ENCODE results near the gene CNP.

CNP gene

GRCh38 chr17:41942626-41943373, 23.8 kb upstream of the CNP start:
- no peak for DNase-seq (ENCODE audit: low spot score)

GRCh38 chr17:41943492-41943891, 23.1 kb upstream of the CNP start:
- DNase-seq (ENCODE audit: low spot score), result no peak

GRCh38 chr17:41944943-41945342, 21.7 kb upstream of the CNP start:
- no peak for DNase-seq (ENCODE audit: low spot score)

GRCh38 chr17:41948762-41949460, 17.7 kb upstream of the CNP start:
- no peak for DNase-seq (ENCODE audit: low spot score)

GRCh38 chr17:41956522-41956921, 10.1 kb upstream of the CNP start:
- no peak for DNase-seq (ENCODE audit: low spot score)

- DNase-seq (ENCODE audit: low spot score), result no peak
These were observed 9.3 kb upstream of the CNP start for GRCh38 chr17:41957031-41957868.

- DNase-seq (ENCODE audit: low spot score), result no peak
These were observed 8.6 kb upstream of the CNP start for GRCh38 chr17:41957869-41958439.

- no peak for DNase-seq (ENCODE audit: low spot score)
These were observed 7.6 kb upstream of the CNP start for GRCh38 chr17:41959030-41959335.

- DNase-seq (ENCODE audit: low spot score), result peak; percentile 53
These were observed 7.1 kb upstream of the CNP start for GRCh38 chr17:41959336-41960095.

- DNase-seq (ENCODE audit: low spot score), result no peak
These were observed 4.5 kb upstream of the CNP start for GRCh38 chr17:41962111-41962510.

- DNase-seq (ENCODE audit: low spot score), result peak; percentile 80
These were observed 3.7 kb upstream of the CNP start for GRCh38 chr17:41962768-41963434.

GRCh38 chr17:41965694-41966462, 717 bp upstream of the CNP start:
- peak; percentile 51 for DNase-seq (ENCODE audit: low spot score)

GRCh38 chr17:41967141-41967920, 736 bp downstream of the CNP start:
- no peak for DNase-seq (ENCODE audit: low spot score)

GRCh38 chr17:41967921-41968578, 1.5 kb downstream of the CNP start:
- peak; percentile 2 for DNase-seq (ENCODE audit: low spot score)

GRCh38 chr17:41968676-41969075, 2.1 kb downstream of the CNP start:
- DNase-seq (ENCODE audit: low spot score), result no peak

- DNase-seq (ENCODE audit: low spot score), result peak; percentile 2
These were observed 4.3 kb downstream of the CNP start for GRCh38 chr17:41970901-41971331.

- DNase-seq (ENCODE audit: low spot score), result no peak
These were observed 5.3 kb downstream of the CNP start for GRCh38 chr17:41971721-41972523.

Data from AG08396 (cell line).